ENCODE measurements around the gene COMMD8. TPM values are rescaled to one million over a fixed set of nuclear protein-coding genes. Genes with fewer than 3 reads are reported as not detected.
A peak's percentile ranks its signal among the peaks of the same experiment; 100 is the strongest.

Gene COMMD8
- total and polyA plus RNA-seq, 12 donors: 9.2 to 22.2 (median 15.2) TPM

- DNase-seq (no peak), ATAC-seq (no peak)
- Histone ChIP-seq H3K36me3 (peaks cover 0 to under 1% (median 0%) of the 10 kb centered on the region in 9 donors), H3K4me3 (peak overlapping the region; percentile 46 to 77 (median 66)), H3K27me3 (no peaks in the 10 kb centered on the region), H3K9me3 (peaks cover 0 to 6% (median 0%) of the 10 kb centered on the region in 11 donors), H3K27ac (peak overlapping the region in 9 of 10 donors; percentile 83 to 95 (median 91)), H3K4me1 (peaks cover 0 to 52% (median 28%) of the 10 kb centered on the region in 9 donors)
- no peak for TF ChIP-seq CTCF (IDR thresholded peaks at IDR 0.05)
- 39 to 48% methylated on average over 5 of the region's 5 CpGs for WGBS, 2 donors
- intact Hi-C loops (cut with DNase I): loop anchor here in 3 of 10 donors (5.0 to 10.0 kb wide), 2 partner anchors 76 to 79 kb away; no protein-coding TSS in a partner anchor
Observed at GRCh38 chr4:47486231-47486673, 22.8 kb upstream of the COMMD8 start.

- no peak for DNase-seq
- Histone ChIP-seq H3K36me3 (no peaks in the 10 kb centered on the region), H3K27me3 (no peaks in the 10 kb centered on the region), H3K27ac (peak overlapping the region; percentile 83 to 95 (median 90)), H3K4me1 (peaks cover 0 to 52% (median 28%) of the 10 kb centered on the region in 9 donors), H3K9me3 (peaks cover 0 to 6% (median 0%) of the 10 kb centered on the region in 11 donors), H3K4me3 (peak overlapping the region; percentile 46 to 77 (median 66))
- intact Hi-C loops (cut with DNase I): loop anchor here in 5 of 10 donors (1.0 to 10.0 kb wide), 4 partner anchors 22 to 79 kb away; partner anchors contain the start of gene COMMD8 (in 4 of the 5)
- ATAC-seq: peak in 2 of 8 donors; percentile 18 to 21
- no peak for TF ChIP-seq CTCF (IDR thresholded peaks at IDR 0.05)
- 0 to 2% methylated on average over 14 of the region's 14 CpGs for WGBS, 2 donors
Observed at GRCh38 chr4:47485768-47486167, 22.3 kb upstream of the COMMD8 start.

GRCh38 chr4:47485047-47485692 lies 21.7 kb upstream of the COMMD8 start, which contains the start of gene ATP10D:
Gene ATP10D, plus strand, starts transcription at chr4:47485275. Its CDS starts 27,266 bp downstream, at chr4:47512541.
- no peaks in the 10 kb centered on the region for H3K36me3 ChIP-seq
- WGBS, 2 donors: 0% methylated on average over 34 of the region's 34 CpGs
- H3K4me1 ChIP-seq: peaks cover 0 to 50% (median 27%) of the 10 kb centered on the region in 9 donors
- H3K27me3 ChIP-seq: no peaks in the 10 kb centered on the region
- peak in 6 of 9 donors; percentile 21 to 58 (median 36) for TF ChIP-seq CTCF (IDR thresholded peaks at IDR 0.05)
- peak; percentile 99 to 100 (median 100) for ATAC-seq
- peaks cover 0 to 6% (median 0%) of the 10 kb centered on the region in 11 donors for H3K9me3 ChIP-seq
- peak; percentile 96 to 98 for DNase-seq
- H3K27ac ChIP-seq: peak within 1 kb of the TSS; percentile 83 to 95 (median 90)
- H3K4me3 ChIP-seq: peak within 1 kb of the TSS; percentile 46 to 77 (median 66)
- intact Hi-C loops (cut with DNase I): loop anchor here in 5 of 10 donors (1.0 to 10.0 kb wide), 4 partner anchors 22 to 80 kb away; partner anchors contain the start of gene COMMD8 (in 4 of the 5)

GRCh38 chr4:47484168-47484567 lies 20.7 kb upstream of the COMMD8 start:
- no peaks in the 10 kb centered on the region for H3K36me3 ChIP-seq
- WGBS, 2 donors: 73 to 74% methylated on average over 3 of the region's 3 CpGs
- ATAC-seq (no peak), DNase-seq (no peak)
- H3K27me3 ChIP-seq: no peaks in the 10 kb centered on the region
- no peak for TF ChIP-seq CTCF (IDR thresholded peaks at IDR 0.05)
- H3K4me3 ChIP-seq: no peak overlapping the region
- H3K9me3 ChIP-seq: peaks cover 0 to 6% (median 0%) of the 10 kb centered on the region in 11 donors
- peak overlapping the region in 7 of 10 donors; percentile 83 to 94 (median 90) for H3K27ac ChIP-seq
- peaks cover 0 to 42% (median 22%) of the 10 kb centered on the region in 9 donors for H3K4me1 ChIP-seq
- intact Hi-C loops (cut with DNase I): loop anchor here in 4 of 10 donors (2.0 to 10.0 kb wide), 2 partner anchors 21 to 81 kb away; partner anchors contain the start of gene COMMD8 (in 3 of the 4)
